AG09319 (cell line): ENCODE results near the gene CERKL.

ENCODE experiments used
- DNase-seq: peaks from one replicate; pipeline ENCODE4 v3.0.0-alpha.2; 2010; ENCODE audit warnings: low read depth; ENCODE audit errors: extremely low read depth
- TF ChIP-seq, protein P1 (sequence below): IDR thresholded peaks from 2 replicates; pipeline ENCODE4 v1.5.1; 2011; ENCODE audit warnings: low read depth, mild to moderate bottlenecking, inconsistent platforms, low read length, moderate library complexity

Gene CERKL

DNA sequence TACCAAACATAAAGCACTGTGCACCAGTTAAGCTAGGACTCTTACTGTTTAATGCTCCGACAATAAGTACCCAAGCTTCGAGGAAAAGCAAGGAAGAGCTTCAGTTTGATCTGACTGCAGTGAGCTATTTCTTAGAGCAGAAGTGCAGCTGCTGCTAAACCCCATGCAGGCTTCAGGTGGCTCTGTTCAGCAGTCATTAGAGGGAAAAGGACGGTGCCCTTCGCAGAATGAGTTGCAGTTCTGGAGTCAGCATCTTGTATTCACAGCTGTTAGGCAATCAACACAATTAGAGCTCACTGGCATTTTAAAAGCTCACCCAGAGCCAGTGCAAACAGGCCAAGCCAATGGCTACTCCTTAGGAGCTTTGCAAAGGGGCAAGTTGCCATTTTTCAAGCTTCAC is 1.5 kb upstream of the CERKL start:
- TF ChIP-seq, protein P1, sequence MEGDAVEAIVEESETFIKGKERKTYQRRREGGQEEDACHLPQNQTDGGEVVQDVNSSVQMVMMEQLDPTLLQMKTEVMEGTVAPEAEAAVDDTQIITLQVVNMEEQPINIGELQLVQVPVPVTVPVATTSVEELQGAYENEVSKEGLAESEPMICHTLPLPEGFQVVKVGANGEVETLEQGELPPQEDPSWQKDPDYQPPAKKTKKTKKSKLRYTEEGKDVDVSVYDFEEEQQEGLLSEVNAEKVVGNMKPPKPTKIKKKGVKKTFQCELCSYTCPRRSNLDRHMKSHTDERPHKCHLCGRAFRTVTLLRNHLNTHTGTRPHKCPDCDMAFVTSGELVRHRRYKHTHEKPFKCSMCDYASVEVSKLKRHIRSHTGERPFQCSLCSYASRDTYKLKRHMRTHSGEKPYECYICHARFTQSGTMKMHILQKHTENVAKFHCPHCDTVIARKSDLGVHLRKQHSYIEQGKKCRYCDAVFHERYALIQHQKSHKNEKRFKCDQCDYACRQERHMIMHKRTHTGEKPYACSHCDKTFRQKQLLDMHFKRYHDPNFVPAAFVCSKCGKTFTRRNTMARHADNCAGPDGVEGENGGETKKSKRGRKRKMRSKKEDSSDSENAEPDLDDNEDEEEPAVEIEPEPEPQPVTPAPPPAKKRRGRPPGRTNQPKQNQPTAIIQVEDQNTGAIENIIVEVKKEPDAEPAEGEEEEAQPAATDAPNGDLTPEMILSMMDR = no peak
- DNase-seq = no peak

GRCh38 chr2:181657379-181657778 is 474 bp upstream of the CERKL start:
- TF ChIP-seq, protein P1 = no peak
- no peak for DNase-seq

GRCh38 chr2:181655519-181655918 is 1.4 kb downstream of the CERKL start:
- DNase-seq = no peak
- TF ChIP-seq, protein P1 = no peak

GRCh38 chr2:181649436-181649979 is 7.4 kb downstream of the CERKL start:
- DNase-seq = no peak
- TF ChIP-seq, protein P1 = no peak

- DNase-seq = no peak
- TF ChIP-seq, protein P1 = no peak
These were observed 8.3 kb downstream of the CERKL start for GRCh38 chr2:181648478-181649155.

DNA sequence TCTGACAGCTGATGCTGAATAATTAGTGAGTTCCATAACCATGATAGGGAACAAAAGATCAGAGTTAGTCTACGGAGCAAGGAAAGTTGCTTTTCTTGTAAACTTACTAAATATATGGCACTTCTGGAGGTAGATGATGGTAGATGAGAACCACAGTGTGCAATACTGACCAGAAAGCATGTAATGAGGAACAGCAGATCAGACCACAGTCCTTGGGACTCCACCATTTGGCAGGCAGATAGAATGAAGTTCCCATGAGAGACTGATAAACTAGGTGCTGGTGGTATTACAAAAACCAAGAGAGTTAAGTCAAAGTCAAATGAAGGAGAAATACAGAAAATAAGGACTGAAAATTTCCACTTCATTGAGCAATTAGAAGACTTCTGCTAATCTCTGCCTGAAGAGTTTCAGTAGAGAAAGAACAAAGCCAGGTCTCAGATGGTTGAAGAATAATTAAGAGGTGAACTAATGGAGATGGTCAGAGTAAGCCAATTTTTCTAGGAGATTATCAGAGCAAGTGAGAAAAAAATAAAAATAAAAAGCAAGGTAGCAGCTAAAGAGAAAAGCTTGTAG is 10.4 kb downstream of the CERKL start:
- no peak for DNase-seq
- TF ChIP-seq, protein P1 = no peak

DNA sequence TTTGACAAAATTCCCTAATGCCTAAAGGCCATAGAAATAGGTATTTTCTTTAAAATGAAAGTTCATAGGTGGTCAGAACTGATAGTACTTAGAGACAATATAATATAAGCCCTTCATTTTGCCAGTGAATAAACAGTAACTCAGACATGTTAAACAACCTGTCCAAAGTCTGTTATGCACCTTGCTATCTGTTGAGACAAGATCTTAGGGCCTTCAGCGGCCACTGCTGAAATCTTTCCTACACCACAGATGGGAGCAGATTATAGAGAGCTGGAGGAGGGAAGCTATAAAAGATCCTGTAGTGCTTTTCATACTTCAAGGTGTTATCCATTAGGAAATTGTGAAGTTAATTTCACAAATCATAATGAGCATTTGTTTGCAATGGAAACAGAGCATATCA is 13.8 kb downstream of the CERKL start:
- TF ChIP-seq, protein P1 = no peak
- no peak for DNase-seq
